Lower leg skin (tissue), 4 donors: ENCODE measurements around the gene GALNT7. TPM values are rescaled to one million over a fixed set of nuclear protein-coding genes. Genes with fewer than 3 reads are reported as not detected.
A peak's percentile ranks its signal among the peaks of the same experiment; 100 is the strongest.

ENCODE experiments used
- DNase-seq, 2 donors: peaks; one replicate each; pipeline ENCODE4 v3.0.0-alpha.2; 2019; ENCODE audit warnings: low spot score in 2 of 2
- H3K4me3 ChIP-seq: fragments of 200-600 bp; sonication (generic); 2 replicates; pipeline ENCODE4 v1.5.1; 2017; ENCODE audit warnings: mild to moderate bottlenecking, low read depth; ENCODE audit not compliant: poor library complexity, severe bottlenecking
- CTCF ChIP-seq, 3 donors: fragments of 450-650 bp; IDR thresholded peaks; one replicate each; pipeline ENCODE4 v1.5.1; 2016; ENCODE audit warnings: antibody characterized with exemption in 3 of 3, mild to moderate bottlenecking in 3 of 3, moderate library complexity in 2 of 3
- POLR2A ChIP-seq, 2 donors: fragments of 450-650 bp; IDR thresholded peaks; one replicate each; pipeline ENCODE4 v1.6.1; 2016 to 2017; ENCODE audit warnings: antibody characterized with exemption in 2 of 2, mild to moderate bottlenecking in 1 of 2, moderate library complexity in 1 of 2
- WGBS, 2 donors: methylation state at CpG; one replicate each; pipeline ENCODE4 v1.1.5; 2018; 5-methylcytosine and 5-hydroxymethylcytosine counted together
- intact Hi-C: fragments of 100-400 bp; cut with DNase I; formaldehyde crosslinking; loops from one replicate; pipeline ENCODE4 v1.15.0; 2023; ENCODE audit warnings: low total_unique reads
- microRNA counts, 2 donors: library from miRNA; unstranded; fragments of <30 nt; microRNA quantifications; one replicate each; lab custom pipeline; 2016
- microRNA-seq, 2 donors: library from miRNA; unstranded; fragments of <30 nt; microRNA quantifications; one replicate each; pipeline ENCODE4, GENCODE V29; 2016; ENCODE audit warnings: borderline replicate concordance in 2 of 2, borderline number of aligned reads in 1 of 2
- total RNA-seq, 4 donors: library from RNA; depleted of rRNA; stranded (reverse); fragments of >200 nt; gene quantifications; one replicate each; pipeline ENCODE4 v1.1.0, GENCODE V29; 2016

GALNT7 gene
- total RNA-seq, 4 donors from 2014 or later = 2.3 to 14.0 (median 12.5) TPM

- DNase-seq = no peak
- H3K4me3 ChIP-seq = no peak overlapping the region
- TF ChIP-seq POLR2A (IDR thresholded peaks at IDR 0.05) = no peak
- TF ChIP-seq CTCF (IDR thresholded peaks at IDR 0.05) = no peak
- intact Hi-C loops = no loop called here
These were observed 198.7 kb downstream of the GALNT7 start for GRCh38 chr4:173367285-173367684.

- no peak overlapping the region for H3K4me3 ChIP-seq
- WGBS, 2 donors = 47 to 49% methylated on average over 4 of the region's 4 CpGs
- TF ChIP-seq CTCF (IDR thresholded peaks at IDR 0.05) (no peak), POLR2A (IDR thresholded peaks at IDR 0.05) (no peak)
- intact Hi-C loops = no loop called here
- DNase-seq = no peak
These were observed 199.3 kb downstream of the GALNT7 start for GRCh38 chr4:173367946-173368345.

- TF ChIP-seq CTCF (IDR thresholded peaks at IDR 0.05) = no peak
- no peak for TF ChIP-seq POLR2A (IDR thresholded peaks at IDR 0.05)
- DNase-seq = peak; percentile 76 to 94
- intact Hi-C loops = loop anchor here (5.0 kb wide), 1 partner anchor 33 kb away; no protein-coding TSS in a partner anchor
- peak overlapping the region; percentile 36 for H3K4me3 ChIP-seq
- WGBS, 2 donors = 0% methylated on average over 14 of the region's 14 CpGs
These were observed 201.5 kb downstream of the GALNT7 start for GRCh38 chr4:173370130-173370476.

- WGBS, 2 donors = 1% methylated on average over 43 to 60 of the region's 72 CpGs
- peak within 1 kb of the TSS; percentile 82 for H3K4me3 ChIP-seq
- TF ChIP-seq POLR2A (IDR thresholded peaks at IDR 0.05) (peak in 1 of 2 donors; percentile 92), CTCF (IDR thresholded peaks at IDR 0.05) (no peak)
- peak; percentile 98 to 100 for DNase-seq
- intact Hi-C loops = loop anchor here (5.0 kb wide), 1 partner anchor 33 kb away; no protein-coding TSS in a partner anchor
These were observed 202.1 kb downstream of the GALNT7 start, which contains the start of gene SAP30 for GRCh38 chr4:173370477-173371291. Gene SAP30, plus strand, starts transcription at chr4:173370954. Its CDS starts 229 bp downstream, at chr4:173371183.

- peak overlapping the region; percentile 82 for H3K4me3 ChIP-seq
- WGBS, 2 donors = 0 to 1% methylated on average over 41 to 64 of the region's 68 CpGs
- no peak for TF ChIP-seq CTCF (IDR thresholded peaks at IDR 0.05)
- no peak for TF ChIP-seq POLR2A (IDR thresholded peaks at IDR 0.05)
- intact Hi-C loops = loop anchor here (5.0 kb wide), 1 partner anchor 34 kb away; no protein-coding TSS in a partner anchor
- DNase-seq = peak; percentile 69 to 94
These were observed 202.9 kb downstream of the GALNT7 start for GRCh38 chr4:173371292-173372192.

MicroRNAs encoded within 50 kb of the gene (microRNA counts, 767-probe panel; counts per million panel counts)
- microRNA hsa-miR-548t-5p (lab: Ali Mortazavi, UCI) = 0 to 358 counts per million in 2 donors

Small RNA genes within 50 kb of the gene (microRNA-seq; reads per million reads assigned to microRNA genes)
- 0 reads per million in 2 donors for gene MIR548T

Other genes starting within 250 kb of the GALNT7 start
- gene HMGB2, start 165.5 kb downstream of the GALNT7 start, total RNA-seq = 10 to 100 TPM; 26.2 to 52.3 (median 42.3) TPM
- gene SAP30, start 202.1 kb downstream of the GALNT7 start, total RNA-seq = 10 to 100 TPM; 14.4 to 25.1 (median 18.3) TPM
- gene SCRG1, start 230.3 kb downstream of the GALNT7 start, total RNA-seq = under 1 TPM in 1 of 4 donors, not detected in 3; 0.71 TPM